Hematopoietic multipotent progenitor cell (in vitro differentiated cells): ENCODE measurements around the gene TADA2B. TPM values are rescaled to one million over a fixed set of nuclear protein-coding genes. Genes with fewer than 3 reads are reported as not detected.

ENCODE experiments used
- DNase-seq, 3 donors: peaks; one replicate each; pipeline ENCODE4 v3.0.0-alpha.2; 2011 to 2015; ENCODE audit warnings: low read depth in 2 of 3, low spot score in 2 of 3
- total RNA-seq: library from RNA; depleted of rRNA; stranded (reverse); fragments of >200 nt; gene quantifications from one replicate; pipeline ENCODE4 v1.2.3, GENCODE V29; 2012

TADA2B gene
- total RNA-seq, 1 donor: 4.8 TPM

DNA sequence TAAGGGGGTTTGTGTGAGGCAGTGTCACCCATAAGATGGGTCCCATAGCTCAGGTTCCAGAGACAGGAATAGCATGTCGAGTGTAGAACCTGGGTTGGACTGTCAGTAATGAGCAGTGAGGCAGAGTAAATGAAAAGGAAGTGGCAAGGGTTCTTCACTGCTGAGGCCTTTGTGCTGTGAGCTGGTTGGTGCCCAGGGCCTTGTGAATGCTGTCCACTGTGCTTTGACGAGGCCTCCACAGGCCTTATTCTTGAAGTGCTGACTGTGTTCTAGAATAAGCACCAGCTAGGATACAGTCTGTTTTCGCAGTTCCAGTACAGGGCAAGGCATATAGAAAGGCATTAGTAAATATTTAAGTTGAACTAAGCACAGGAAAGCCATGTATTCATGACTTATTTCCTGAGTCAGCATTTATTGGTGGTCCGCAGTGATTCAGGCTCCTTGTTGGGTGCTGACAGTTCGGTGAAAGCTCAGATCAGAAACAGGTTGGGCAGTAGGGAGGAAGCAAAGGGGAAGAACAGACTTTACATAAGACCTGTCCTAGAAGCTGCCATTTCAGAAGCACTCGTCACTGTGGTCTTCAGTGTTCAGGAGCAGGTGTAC, 25.6 kb upstream of the TADA2B start:
- DNase-seq: no peak

DNA sequence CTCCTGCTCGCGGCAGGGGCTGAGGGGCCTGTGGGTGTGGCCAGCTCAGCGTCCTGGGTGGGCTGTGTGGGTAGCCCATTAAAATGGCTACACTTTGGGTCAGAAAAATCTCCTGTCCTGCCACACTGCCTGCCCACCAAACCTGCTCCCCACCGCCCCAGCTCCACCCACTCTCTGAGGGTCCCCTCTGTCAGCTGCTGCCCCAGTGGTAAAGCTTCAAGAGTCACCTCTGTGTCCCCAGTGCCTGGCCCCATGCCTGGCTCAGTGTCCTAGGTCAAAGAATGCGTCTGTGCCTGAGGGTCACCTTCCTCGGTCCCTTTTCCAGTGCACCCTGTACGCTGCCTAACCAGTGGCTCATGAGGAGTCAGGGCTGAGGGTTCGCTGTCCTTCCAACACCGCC, 24.9 kb upstream of the TADA2B start:
- no peak for DNase-seq

DNA sequence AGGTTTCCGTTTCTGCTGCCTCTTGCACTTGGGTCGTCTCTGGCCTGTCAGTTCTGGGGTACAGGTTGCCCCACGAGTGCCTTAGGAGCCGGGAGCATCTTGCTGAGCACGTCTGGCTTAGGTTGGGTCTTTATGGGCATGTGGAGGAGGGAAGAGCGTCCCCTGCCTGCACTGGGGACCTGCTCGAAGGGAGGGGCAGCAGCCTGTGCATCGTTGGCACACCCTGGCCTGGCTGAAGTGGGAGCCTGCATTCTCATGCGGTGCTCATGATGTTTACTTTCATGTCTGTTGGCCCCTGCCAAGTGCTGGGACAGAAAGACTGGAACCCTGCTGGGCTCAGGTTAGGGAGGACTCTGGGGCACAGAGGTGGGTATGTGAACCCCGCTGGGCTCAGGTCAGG, 23.8 kb upstream of the TADA2B start:
- DNase-seq: no peak

DNA sequence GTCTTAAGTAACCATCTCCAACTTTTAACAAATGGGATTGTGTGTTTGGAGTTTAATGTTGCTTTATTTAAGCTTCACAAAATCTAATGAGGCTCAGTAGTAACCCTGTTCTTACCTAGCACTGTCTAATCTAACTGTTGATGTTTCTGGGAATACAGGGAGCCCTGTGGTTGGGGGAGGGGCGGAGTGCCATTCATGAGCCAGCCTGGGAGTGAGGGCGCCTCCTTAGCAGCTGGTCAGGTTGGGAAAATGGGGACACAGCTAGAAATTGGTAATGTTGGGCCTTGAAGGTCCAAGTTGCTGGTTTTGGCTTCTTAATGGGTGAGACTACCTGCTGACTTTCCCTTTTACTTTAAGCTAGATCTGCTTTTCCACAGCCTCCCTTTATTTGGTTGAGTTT, 22.9 kb upstream of the TADA2B start:
- DNase-seq: no peak

DNA sequence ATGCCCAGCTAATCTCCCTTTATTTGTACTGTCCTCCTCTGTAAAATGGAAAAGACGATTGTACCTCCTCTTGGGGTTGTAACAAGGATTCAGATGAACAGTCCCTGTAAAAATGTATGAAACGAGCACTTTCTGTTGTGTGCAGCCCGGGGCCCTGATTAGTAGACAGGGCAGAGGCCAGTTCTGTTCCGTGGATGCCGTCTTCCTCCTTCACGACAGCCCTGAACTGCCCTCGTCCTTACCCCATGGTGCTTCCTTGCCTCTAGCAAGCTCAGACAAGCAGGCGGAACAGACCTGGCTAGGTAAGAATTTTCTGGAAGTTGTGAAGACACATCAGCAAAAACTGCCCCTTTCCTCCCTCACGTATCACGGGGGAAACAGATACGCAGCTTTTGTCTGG, 22.3 kb upstream of the TADA2B start:
- DNase-seq: no peak

DNA sequence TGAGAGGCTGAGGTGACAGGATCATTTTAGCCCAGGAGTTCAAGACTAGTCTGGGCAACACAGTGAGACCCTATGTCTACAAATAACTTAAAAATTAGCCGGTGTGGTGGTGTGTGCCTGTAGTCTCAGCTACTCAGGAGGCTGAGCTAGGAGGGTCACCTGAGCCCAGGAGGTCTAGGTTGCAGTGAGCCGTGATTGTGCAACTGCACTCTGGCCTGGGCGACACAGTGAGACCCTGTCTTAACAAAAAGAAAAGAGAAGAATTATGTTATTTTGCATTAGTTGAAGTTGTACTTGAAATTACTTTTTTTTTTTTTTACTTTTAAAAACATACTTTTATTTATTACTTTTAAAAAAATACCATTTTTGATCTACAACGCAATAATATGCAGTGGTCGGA, 21.8 kb upstream of the TADA2B start:
- no peak for DNase-seq

DNA sequence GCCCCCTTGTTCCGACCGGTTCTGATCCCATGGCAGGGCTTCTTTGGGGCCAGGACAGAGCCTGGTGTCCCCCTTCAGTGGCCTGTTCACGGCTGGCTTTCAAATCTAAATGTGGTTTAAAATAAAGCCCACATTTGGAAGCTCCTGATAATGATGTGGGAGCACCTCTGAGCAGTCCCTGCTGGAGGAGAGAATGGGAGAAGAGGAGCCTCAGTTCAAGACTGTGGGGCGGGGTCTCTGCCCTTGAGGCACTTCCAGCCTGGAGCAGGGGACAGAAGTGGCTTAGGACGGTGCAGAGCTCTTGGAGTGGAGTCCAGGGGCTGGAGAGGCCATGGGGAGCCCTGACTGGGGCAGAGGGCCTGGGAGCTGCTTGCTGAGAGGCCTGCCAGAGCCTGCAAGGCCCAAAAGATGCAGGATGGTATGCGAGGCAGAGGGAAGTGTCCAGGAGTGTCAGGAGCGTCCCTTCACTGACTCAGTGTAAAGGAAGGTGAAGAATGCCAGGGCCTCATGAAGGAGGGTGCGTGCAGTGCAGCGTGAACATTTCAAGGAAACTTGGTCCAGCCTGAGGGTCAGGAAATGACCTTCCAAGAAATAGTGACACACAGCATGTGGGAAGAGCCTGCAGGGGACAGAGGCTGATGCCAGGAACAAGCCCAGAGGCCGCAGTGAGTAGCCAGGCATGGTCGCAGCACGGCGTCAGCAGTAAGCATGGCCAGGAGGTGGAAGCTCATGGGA, 21.1 kb upstream of the TADA2B start:
- DNase-seq: no peak

DNA sequence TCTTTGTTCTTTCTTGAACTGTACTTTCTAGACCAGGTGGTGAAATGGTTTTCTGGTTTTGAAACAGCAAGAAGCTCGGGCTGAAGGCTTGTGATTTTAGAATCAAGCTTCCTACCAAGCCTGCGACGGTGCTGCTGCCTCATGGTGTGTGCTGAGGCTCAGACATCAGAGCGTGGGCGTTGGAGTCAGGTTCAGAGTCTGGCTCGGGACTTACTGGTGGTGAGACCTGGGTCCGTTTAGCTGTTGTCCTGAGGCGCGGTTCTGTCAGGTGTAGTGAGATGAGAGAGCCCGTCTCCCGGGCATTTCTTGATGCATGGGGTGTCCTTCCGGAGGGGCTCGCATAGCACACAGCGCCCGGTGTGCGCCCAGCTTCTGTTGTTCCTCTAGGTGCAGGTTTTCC, 19.7 kb upstream of the TADA2B start:
- no peak for DNase-seq

DNA sequence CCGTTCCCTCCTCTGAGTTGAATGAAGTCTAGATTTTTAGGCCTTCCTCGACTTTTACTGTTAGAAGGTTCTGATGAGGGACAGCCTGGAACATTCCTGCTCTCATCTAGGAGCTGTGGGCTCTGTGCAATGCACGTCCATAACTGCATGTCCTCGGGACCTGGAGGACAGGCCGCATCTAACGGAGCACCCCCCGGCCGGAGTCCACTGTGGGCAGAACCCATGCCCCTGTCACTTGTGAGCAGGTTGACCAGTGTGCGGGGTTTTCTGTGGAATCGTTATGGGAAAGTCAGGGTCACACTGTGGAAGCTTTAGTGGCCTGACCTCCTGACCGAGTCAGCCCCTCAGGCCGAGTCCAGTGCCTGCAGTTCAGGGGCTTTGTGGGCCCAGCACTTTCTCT, 19.3 kb upstream of the TADA2B start:
- no peak for DNase-seq

DNA sequence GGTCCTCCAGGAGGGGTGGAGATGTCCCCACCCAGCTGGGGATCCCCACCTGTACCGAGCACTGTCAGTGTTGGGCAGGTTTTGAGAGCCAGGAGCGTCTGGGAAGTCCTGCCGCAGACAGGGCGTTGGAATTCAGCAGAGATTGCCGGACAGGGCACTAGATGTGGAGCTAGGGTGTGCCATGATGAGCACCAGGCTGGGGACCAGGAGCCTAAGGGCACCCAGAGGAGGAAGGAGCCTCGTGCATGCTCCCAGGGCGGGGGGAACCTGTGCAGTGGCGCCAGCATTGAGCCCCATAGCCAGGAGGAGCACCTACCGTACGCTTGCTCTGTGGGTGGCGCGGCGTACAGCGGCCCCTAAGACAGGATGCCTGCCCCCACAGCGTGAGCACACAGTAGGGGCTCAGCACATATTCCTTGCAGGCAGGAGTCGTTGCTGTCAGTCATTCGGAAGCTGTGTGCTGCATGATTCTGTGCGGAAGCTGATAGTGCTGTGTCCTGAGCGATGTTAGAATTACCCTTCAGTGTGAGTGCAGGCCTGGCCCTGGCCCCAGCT, 18.8 kb upstream of the TADA2B start:
- no peak for DNase-seq

DNA sequence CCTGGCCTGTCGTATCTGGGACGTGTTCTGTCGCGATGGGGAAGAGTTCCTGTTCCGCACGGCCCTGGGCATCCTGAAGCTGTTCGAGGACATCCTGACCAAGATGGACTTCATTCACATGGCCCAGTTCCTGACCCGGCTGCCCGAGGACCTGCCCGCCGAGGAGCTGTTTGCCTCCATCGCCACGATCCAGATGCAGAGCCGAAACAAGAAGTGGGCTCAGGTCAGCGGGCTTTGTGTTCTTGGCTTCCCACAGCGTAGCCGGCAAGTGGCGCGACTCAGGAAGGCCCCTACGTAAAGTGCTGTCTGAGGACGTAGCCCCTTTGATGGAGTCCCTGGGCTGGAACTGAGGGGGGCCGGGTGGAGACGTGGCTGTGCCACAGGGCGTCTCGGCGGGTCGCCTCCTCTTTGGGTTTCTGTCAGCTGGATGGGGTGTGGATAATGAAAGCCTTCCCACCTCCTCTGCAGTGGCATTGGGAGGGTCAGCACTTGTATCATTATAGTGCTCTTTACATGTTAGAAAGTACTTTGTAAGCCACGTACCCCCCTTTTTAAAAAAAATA, 18.1 kb upstream of the TADA2B start:
- DNase-seq: no peak

DNA sequence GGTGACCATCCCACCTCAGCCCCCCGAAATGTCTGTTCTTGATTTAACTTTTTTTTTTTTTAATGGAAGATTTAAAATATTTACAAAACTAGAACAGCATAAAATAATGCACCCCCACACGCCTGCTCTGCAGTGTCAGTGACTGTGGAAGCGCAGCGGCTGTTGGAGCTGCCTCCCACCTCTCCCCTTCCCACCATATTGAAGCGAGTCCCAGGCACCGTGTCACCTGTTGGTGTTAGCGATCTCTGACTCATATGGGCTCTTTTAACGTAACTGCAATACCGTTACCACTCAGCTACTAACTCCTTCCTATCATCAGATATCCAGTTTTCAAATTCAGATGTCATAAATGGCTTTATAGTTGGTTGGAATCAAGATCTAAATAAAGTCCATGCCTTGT, 17.1 kb upstream of the TADA2B start:
- no peak for DNase-seq

DNA sequence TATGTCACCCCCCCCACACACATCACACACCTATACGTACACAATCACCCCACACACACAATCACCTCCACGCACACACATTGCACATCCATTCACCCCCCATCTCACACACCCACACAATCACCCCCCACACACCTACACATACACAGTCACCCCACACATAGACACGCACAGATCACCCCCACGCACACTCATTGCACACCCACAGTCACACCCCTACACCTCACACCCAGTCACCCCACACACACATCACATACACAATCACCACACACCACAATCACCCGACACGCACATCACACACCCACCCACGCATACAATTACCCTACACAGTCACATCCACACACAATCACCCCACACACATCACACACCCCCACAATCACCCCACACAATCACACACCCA, 15.9 kb upstream of the TADA2B start:
- DNase-seq: no peak

DNA sequence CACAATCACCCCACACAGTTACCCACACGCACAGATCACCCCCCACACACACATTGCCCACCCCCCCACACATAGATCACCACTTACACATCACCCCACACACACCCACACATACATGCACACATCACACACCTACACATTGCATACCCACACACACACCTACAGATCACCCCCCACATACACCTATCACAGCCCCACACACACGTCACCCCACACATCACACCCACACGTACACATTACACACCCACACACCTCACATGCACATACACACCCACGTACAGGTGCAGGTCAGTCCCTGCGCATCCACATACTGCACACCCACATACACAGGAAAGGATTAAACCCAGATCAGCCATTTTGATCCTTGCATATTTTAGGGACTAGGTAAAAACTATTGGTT, 15.3 kb upstream of the TADA2B start:
- no peak for DNase-seq

DNA sequence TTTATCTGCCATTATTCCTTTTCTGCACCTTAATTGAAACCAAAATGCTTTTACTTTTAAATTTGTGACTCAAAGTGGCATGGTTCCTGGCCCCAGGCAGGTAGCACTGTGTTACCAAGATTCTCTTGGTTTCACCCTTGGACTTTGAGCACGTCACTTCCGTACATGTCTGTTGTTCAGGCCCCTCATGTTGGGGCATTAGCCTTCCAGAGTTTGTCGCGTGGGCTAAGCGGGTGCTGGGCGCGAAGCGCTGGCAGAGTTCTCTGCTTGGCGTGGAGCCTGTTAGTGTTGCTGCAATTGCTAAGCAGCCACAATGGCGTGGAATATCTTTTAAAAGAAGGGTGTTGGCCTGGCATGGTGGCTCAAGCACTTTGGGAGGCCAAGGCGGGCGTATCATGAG, 14.0 kb upstream of the TADA2B start:
- no peak for DNase-seq

DNA sequence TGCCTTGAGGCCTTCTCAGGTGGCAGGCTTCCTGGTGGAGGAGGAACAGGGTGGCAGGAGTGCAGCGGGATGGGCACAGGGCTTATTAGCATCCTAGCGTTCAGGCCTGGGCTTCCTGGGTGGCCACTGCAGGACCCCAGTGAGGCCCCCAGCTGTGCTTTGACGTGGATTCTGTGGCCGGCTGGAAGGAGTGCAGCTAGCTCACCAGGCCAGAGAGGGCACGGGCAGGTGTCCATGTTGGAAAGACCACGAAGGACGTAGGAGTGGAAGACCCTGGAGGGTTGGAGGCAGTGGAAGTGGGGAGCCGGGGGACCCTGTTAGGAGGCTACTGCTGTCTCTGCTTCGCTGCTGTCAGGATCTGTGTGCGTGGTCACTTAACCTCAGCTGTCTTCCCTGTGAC, 13.3 kb upstream of the TADA2B start:
- DNase-seq: no peak

DNA sequence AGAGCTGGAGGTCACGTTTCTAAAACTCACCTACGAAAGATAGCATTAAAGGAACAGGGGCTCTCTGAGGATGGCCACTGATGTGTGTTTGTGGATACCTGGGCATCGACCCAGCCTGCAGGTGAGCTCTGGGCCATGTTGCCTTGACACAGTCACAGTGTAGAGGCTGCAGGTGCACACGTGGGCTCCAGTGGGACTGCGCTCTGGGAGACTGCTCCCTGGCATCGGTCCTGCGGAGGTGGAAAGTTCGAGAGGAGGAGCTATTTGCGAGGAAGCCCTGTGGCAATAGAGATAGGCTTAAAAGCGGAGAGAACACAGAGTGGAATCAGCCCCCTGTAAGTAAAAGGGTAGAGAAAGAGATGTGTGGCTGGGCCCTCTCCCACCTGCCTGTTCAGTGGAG, 12.3 kb upstream of the TADA2B start:
- no peak for DNase-seq

DNA sequence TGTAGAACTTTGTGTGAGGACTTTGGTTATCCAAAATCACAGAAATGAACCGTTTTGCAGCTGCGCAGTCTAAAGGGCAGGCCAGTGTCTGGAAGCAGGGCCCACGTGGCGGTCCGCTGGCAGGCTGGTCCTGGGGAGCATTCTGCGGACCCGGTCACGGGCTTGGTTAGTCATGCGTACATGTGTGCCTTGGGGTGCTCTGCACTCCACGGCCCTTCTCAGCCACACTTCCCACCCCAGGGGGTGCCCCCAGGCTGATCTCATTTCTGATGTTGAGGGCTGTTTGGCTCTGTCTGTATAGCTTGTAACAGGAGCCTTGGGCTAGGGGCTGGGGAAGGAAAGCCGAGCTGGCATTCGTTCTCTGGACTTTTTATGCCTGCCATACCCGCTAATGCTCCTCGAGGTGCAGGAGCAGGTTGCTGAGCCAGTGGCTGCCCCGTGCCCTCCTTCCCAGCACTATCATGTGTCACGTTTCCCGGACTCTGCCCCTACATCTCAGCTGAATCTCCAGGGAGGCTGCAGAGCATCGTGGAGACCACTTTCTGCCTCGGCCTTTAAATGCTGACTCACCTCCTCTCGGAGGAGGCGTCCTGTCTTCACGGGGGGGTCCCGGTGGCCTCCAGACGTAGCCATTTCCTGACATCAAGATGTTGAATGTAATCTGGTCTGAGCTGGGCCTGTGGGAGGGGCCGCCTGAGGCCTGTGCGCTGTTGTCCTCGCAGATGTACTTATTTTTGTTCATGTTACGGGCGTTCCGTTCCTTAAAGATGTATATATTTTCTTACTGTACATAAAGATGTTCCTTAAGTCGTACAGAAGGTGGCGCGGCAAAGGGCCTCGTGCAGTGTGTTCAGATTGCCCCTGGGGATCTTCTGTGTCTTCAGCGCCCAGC, 11.4 kb upstream of the TADA2B start:
- peak in 2 of 3 donors; percentile 75 to 85 for DNase-seq

DNA sequence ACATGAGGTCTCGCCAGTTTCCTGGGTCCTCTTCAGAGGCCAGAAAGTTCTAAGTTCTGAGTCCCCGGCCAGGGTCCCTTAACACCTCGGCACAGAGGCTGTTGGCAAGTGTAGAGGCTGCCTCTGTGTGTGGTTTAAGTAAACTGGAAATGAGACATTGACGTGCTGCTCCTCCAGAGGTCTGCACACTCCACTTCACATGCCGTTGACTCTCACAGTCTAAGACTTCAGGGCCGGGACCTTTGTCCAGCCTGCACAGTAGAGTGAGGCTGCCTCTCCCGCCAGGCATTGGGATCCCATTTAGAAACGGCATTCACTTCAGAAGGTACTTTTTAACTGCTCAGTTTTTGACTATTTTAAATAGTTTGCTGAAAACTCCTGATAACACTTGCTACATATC, 10.6 kb upstream of the TADA2B start:
- no peak for DNase-seq

DNA sequence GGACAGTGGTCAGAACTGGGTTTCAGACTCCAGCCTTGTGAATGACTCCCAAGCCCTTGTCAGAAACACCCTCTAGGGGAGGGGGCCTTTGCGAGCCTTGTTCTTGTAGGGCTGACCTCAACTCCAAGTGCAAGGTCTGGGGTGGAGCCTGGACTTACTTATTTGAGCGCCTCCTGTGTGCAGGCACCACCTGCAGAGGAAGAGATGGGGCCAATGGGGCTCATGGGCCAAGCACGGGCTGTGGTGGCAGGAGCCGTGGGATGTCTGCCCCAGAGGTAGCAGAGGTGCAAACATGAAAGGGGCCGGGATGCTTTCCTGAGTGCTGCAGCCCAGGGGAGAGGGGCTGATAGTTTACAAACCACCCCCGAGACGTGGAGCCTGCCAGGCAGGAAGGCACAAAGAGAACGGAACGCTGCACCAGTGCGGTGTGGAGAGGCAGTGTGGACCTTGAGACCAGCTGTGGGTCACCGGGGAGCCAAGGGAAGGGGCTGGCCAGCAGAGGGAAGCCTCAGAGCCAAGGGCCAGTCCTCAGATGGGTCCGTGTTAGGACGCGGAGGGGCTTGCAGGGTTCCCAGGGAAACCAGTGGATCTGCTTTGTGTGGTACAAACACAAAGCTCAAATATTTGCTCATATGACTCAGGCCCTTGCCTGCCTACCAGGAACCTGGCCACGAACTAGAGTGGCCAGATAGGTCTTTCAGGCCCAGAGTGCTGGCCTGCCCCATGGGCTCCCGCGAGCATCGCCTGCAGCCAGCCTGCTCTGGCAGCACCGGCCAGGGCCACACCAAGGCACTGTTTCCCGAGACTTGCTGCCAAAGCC, 8.7 kb upstream of the TADA2B start:
- DNase-seq: no peak
